Hepatocyte (in vitro differentiated cells): ENCODE measurements around the gene ZMYM2.

Experiments used
- CTCF ChIP-seq: fragments of 200-600 bp; sonication (generic); IDR thresholded peaks from 2 replicates; pipeline ENCODE4 v1.5.1; 2016; ENCODE audit warnings: antibody characterized with exemption, mild to moderate bottlenecking; ENCODE audit not compliant: poor library complexity
- EZH2 ChIP-seq: fragments of 200-600 bp; sonication (generic); IDR thresholded peaks from 2 replicates; pipeline ENCODE4 v1.6.1; 2016; ENCODE audit warnings: antibody characterized with exemption, mild to moderate bottlenecking, borderline replicate concordance

GRCh38 chr13:19959141-19959830, 759 bp downstream of the ZMYM2 start:
- TF ChIP-seq CTCF: no peak
- TF ChIP-seq EZH2: no peak
